Esophagus muscularis mucosa (tissue), 4 donors: ENCODE data around the gene RAD51B. TPM values are rescaled to one million over a fixed set of nuclear protein-coding genes. Genes with fewer than 3 reads are reported as not detected.

Experiments used
- DNase-seq: peaks from one replicate; pipeline ENCODE4 v3.0.0-alpha.2; 2017; ENCODE audit errors: extremely low spot score
- H3K27ac ChIP-seq, 4 donors: fragments of 200-600 bp; sonication (generic); replicated peaks in 1 of 4; 1 replicate in 3 of 4; 2 replicates in 1 of 4; pipeline ENCODE4 v1.5.1; 2016 to 2019; ENCODE audit warnings: mild to moderate bottlenecking in 1 of 4
- H3K27me3 ChIP-seq, 4 donors: fragments of 200-600 bp; sonication (generic); one replicate each; pipeline versions ENCODE4 v1.5.1 to v1.6.0; 2016 to 2019
- H3K36me3 ChIP-seq, 4 donors: fragments of 200-600 bp; sonication (generic); one replicate each; pipeline ENCODE4 v1.5.1; 2016 to 2019
- H3K4me1 ChIP-seq, 4 donors: fragments of 200-600 bp; sonication (generic); one replicate each; pipeline ENCODE4 v1.5.1; 2016 to 2019
- H3K4me3 ChIP-seq, 4 donors: fragments of 200-600 bp; sonication (generic); 1 replicate in 2 of 4; 2 replicates in 2 of 4; pipeline ENCODE4 v1.5.1; 2016 to 2019; ENCODE audit warnings: mild to moderate bottlenecking in 4 of 4, moderate library complexity in 1 of 4
- H3K9me3 ChIP-seq, 4 donors: fragments of 200-600 bp; sonication (generic); 1 replicate in 3 of 4; 2 replicates in 1 of 4; pipeline ENCODE4 v1.5.1; 2016 to 2019
- EP300 ChIP-seq: sonication (generic); formaldehyde crosslinking; IDR thresholded peaks from one replicate; pipeline ENCODE4 v1.6.1; 2017; ENCODE audit warnings: antibody characterized with exemption
- POLR2A ChIP-seq: fragments of 450-650 bp; IDR thresholded peaks from one replicate; pipeline ENCODE4 v1.6.1; 2017; ENCODE audit warnings: antibody characterized with exemption, moderate library complexity, mild to moderate bottlenecking, low read depth
- POLR2AphosphoS5 ChIP-seq, 2 donors: sonication (generic); formaldehyde crosslinking; IDR thresholded peaks; one replicate each; pipeline ENCODE4 v1.6.1; 2017; ENCODE audit warnings: antibody characterized with exemption in 2 of 2
- WGBS: methylation state at CpG from one replicate; pipeline ENCODE4 v1.1.5; 2018; 5-methylcytosine and 5-hydroxymethylcytosine counted together
- intact Hi-C: fragments of 100-400 bp; cut with DNase I; formaldehyde crosslinking; loops from one replicate; pipeline ENCODE4 v1.15.1; 2023
- total RNA-seq, 4 donors: library from RNA; depleted of rRNA; stranded (reverse); fragments of >200 nt; gene quantifications; one replicate each; pipeline versions ENCODE4 v1.1.0 to v1.2.1, GENCODE V29; 2016
- TF ChIP-seq, protein P1 (sequence below), 3 experiments: fragments of 200-600 bp in 2 of 3; fragments of 450-650 bp in 1 of 3; sonication (generic) in 2 of 3; IDR thresholded peaks; one replicate each; pipeline ENCODE4 v1.5.1; 2017 to 2019; ENCODE audit warnings: antibody characterized with exemption in 3 of 3, mild to moderate bottlenecking in 2 of 3, moderate library complexity in 1 of 3

Gene RAD51B
- total RNA-seq, 4 donors from 2014 or later: 2.8 to 11.1 (median 5.1) TPM

DNA sequence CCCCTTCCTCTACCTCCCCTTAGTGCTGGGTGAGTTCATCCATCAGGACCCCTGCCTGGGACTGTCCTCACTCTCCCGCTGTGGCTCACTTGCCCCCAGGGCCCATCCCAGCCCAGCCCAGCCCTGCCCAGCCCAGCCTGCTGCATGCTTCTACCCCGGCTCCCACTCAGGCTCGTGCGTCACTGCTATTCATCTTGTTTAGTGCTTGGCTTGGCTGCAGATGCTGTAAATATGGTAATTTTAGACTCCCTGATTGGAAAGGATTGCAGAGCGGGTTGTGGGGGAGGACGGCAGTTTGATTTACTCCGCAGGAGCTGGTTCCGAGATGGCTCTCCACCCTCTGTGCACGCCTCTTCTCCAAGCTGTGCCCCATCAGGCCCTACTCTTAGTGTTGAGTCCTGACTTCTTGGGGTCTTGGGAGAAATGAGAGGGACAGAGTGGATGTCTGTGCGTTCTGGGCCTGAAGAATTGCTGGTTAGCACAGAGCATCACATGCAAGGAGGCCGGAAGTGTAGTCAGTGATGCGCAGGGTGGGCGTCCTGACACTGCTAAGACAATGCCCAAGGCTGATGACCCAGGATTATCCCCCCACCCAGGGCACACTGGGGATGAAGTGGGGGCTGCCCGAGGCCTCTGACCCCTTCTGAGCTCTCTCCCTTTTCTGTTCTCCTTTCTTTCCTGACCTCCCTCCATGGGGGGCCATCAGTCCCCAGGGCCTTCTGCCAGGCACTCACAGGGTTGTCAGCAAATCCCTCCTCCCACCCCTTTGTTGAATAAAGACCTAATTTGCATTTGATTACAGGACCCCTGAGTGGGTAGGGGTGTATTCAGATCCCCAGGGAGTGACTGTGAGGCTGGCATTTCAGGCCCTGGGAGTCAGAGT is 728.9 kb downstream of the RAD51B start:
- WGBS: 41% methylated on average over 6 of the region's 14 CpGs
- peak overlapping the region; percentile 90 to 96 (median 95) for H3K27ac ChIP-seq

DNA sequence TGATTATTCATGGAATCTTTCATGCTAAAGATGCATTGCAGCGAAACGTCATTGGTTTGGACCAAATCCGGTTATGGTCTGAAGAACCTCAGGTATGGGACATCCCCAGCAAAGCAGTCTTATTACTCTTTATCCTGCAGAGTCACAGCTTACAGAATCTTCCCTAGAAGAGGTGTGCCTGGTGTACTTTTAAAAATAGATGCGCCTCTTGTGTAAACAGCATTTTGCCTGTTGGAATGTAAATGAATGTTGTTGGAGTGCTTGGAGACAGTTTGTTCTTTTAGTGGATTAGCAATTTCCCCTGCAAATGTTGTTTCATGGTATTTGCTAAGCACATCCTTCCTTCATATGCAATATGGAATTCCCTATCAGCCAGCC is 730.7 kb downstream of the RAD51B start:
- Histone ChIP-seq H3K36me3 (no peaks in the 10 kb centered on the region), H3K4me1 (peaks cover 80 to 100% (median 96%) of the 10 kb centered on the region in 4 donors), H3K27ac (peak overlapping the region; percentile 90 to 96 (median 95)), H3K4me3 (no peak overlapping the region), H3K27me3 (no peaks in the 10 kb centered on the region), H3K9me3 (no peaks in the 10 kb centered on the region)
- intact Hi-C loops: loop anchor here (10.0 kb wide), 1 partner anchor 104 kb away; no protein-coding TSS in a partner anchor
- 71% methylated on average over 4 of the region's 4 CpGs for WGBS
- DNase-seq: no peak
- TF ChIP-seq POLR2A: no peak
- peak; percentile 41 to 81 for TF ChIP-seq POLR2AphosphoS5 (IDR thresholded peaks at IDR 0.05)
- TF ChIP-seq EP300: peak; percentile 85
- TF ChIP-seq, protein P1, sequence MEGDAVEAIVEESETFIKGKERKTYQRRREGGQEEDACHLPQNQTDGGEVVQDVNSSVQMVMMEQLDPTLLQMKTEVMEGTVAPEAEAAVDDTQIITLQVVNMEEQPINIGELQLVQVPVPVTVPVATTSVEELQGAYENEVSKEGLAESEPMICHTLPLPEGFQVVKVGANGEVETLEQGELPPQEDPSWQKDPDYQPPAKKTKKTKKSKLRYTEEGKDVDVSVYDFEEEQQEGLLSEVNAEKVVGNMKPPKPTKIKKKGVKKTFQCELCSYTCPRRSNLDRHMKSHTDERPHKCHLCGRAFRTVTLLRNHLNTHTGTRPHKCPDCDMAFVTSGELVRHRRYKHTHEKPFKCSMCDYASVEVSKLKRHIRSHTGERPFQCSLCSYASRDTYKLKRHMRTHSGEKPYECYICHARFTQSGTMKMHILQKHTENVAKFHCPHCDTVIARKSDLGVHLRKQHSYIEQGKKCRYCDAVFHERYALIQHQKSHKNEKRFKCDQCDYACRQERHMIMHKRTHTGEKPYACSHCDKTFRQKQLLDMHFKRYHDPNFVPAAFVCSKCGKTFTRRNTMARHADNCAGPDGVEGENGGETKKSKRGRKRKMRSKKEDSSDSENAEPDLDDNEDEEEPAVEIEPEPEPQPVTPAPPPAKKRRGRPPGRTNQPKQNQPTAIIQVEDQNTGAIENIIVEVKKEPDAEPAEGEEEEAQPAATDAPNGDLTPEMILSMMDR (IDR thresholded peaks at IDR 0.05): no peak

More for the DNA sequence above, 728.9 kb downstream of the RAD51B start:
- peaks cover 75 to 100% (median 94%) of the 10 kb centered on the region in 4 donors for H3K4me1 ChIP-seq
- no peaks in the 10 kb centered on the region for H3K36me3 ChIP-seq
- peak; percentile 94 for DNase-seq
- peak overlapping the region in 1 of 4 donors; percentile 1 for H3K4me3 ChIP-seq
- H3K9me3 ChIP-seq: no peaks in the 10 kb centered on the region
- TF ChIP-seq, protein P1 (IDR thresholded peaks at IDR 0.05): no peak
- TF ChIP-seq POLR2A (no peak), POLR2AphosphoS5 (IDR thresholded peaks at IDR 0.05) (peak; percentile 81 to 82), EP300 (peak; percentile 88)
- intact Hi-C loops: loop anchor here (5.0 to 10.0 kb wide), 3 partner anchors 154 to 301 kb away; partner anchors contain the start of gene ZFP36L1
- H3K27me3 ChIP-seq: no peaks in the 10 kb centered on the region

DNA sequence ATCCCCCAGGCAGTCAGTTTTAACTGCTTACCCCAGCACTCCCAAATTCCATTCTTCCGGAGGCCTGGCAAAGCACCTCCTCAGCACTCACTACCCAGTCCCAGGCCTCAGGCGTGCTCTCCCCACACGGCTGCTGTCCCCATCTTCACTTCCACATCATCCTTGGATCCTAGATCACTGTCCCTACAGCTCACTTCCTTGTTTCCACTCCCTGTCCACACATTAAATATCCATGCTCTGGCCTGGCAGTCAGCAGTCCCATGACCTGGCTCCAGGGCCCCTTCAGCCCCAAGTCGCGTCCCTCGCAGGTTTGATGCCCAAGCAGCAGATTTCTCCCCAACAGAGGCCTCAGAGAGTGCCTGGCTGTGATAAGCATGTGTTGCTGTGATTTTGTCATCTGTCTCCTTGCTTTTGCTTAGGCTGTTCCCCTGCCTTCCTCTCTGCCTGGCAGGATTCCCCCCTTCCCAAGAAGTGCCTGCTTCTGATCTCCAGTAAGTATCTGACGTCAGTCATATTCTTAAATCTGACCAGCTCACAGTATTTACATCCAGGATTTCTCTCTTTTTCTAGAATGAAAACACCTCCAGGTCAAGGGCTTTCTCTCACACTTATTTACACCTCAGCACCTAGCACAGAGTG is 731.6 kb downstream of the RAD51B start:
- intact Hi-C loops: loop anchor here (10.0 kb wide), 1 partner anchor 104 kb away; no protein-coding TSS in a partner anchor

DNA sequence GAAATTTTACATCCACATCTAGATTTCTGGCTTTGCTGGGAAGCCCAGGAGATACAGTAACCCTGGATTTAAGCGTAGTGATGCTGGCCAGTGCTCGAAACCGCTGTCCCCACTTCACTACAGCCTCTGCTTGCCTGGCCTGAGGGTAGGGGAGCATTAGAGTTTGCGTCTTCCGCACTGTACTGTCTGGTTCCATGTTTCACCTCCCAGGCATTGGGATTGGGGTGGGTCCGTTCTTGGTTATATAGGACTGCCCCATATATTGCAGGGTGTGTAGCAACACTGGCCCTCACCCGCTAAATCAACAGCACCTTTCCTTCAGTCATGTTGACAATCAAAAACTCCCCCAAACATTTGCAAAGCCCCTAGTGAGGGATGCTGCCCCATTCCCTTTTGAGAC is 732.5 kb downstream of the RAD51B start:
- Histone ChIP-seq H3K4me1 (peaks cover 76 to 97% (median 93%) of the 10 kb centered on the region in 4 donors), H3K36me3 (no peaks in the 10 kb centered on the region), H3K9me3 (no peaks in the 10 kb centered on the region), H3K27ac (peak overlapping the region; percentile 90 to 96 (median 95)), H3K27me3 (no peaks in the 10 kb centered on the region), H3K4me3 (no peak overlapping the region)
- 99% methylated on average over 7 of the region's 7 CpGs for WGBS
- TF ChIP-seq EP300 (no peak), POLR2AphosphoS5 (IDR thresholded peaks at IDR 0.05) (no peak), POLR2A (no peak)
- TF ChIP-seq, protein P1 (IDR thresholded peaks at IDR 0.05): no peak
- no peak for DNase-seq
- intact Hi-C loops: loop anchor here (10.0 kb wide), 1 partner anchor 103 kb away; no protein-coding TSS in a partner anchor

More for the DNA sequence above, 731.6 kb downstream of the RAD51B start:
- no peaks in the 10 kb centered on the region for H3K27me3 ChIP-seq
- 71% methylated on average over 7 of the region's 7 CpGs for WGBS
- H3K4me3 ChIP-seq: no peak overlapping the region
- peak overlapping the region; percentile 90 to 96 (median 95) for H3K27ac ChIP-seq
- DNase-seq: no peak
- H3K36me3 ChIP-seq: no peaks in the 10 kb centered on the region
- H3K4me1 ChIP-seq: peaks cover 83 to 100% (median 99%) of the 10 kb centered on the region in 4 donors
- TF ChIP-seq EP300 (peak; percentile 55), POLR2A (no peak), POLR2AphosphoS5 (IDR thresholded peaks at IDR 0.05) (peak in 1 of 2 donors; percentile 44)
- TF ChIP-seq, protein P1 (IDR thresholded peaks at IDR 0.05): no peak
- H3K9me3 ChIP-seq: no peaks in the 10 kb centered on the region
